ENCODE measurements around the gene NLRP12.
"Not testable (repeated sequence)": the region's sequence is repeated elsewhere in the genome, so short reads cannot be mapped to it uniquely, and the experiment has no call there.

Gene NLRP12

DNA sequence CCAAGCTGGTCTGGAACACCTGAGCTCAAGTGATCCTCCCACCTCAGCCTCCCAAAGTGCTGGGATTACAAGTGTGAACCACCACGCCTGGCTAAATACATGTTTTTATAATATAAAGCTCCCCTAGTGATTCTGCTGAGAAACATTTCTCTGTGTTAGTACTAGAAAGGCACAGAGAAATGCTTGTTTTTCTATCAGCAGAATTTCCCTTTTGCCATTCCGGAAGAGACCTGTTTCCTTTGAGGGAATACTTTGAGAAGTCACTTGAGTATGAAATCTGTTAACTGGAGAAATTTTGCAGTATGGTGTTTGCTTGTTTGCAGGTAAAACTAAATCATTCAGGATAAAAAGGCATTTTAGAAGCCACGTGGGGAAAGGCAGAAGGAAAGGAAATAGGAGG is 4.4 kb upstream of the NLRP12 start:
- DNase-seq (ENCODE audit: low read depth), result no peak

GRCh38 chr19:53826876-53827275 is 2.8 kb upstream of the NLRP12 start:
- DNase-seq (ENCODE audit: low read depth), result peak; percentile 51

GRCh38 chr19:53823380-53824120 is 564 bp downstream of the NLRP12 start:
- DNase-seq (ENCODE audit: low read depth), result no peak

- DNase-seq (ENCODE audit: low read depth), result no peak
Measured at GRCh38 chr19:53819861-53820260, 4.3 kb downstream of the NLRP12 start.

- DNase-seq (ENCODE audit: low read depth), result no peak
Measured at GRCh38 chr19:53818756-53819155, 5.4 kb downstream of the NLRP12 start.

DNA sequence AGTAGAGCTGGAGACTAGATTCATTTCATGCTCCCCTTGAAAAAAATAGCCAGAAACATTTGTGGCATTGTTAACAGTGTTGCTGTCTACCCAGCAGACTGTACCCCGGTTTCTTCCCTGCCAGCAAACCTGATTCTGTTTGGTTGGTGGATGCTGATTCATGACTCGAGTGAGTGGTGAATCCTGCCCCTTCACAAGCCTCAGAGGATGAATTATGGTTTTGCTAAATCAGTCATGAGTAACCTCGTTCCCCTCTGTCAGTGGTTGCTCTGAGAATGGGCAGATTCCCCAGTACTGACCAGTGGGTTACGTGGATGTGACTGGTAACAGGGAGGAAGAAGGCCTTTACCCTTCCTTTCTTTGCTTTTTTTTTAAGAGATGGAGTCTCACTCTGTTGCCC is 10.1 kb downstream of the NLRP12 start:
- DNase-seq (ENCODE audit: low read depth), result no peak

- DNase-seq (ENCODE audit: low read depth), result no peak
Measured at GRCh38 chr19:53812335-53812734, 11.8 kb downstream of the NLRP12 start.

DNA sequence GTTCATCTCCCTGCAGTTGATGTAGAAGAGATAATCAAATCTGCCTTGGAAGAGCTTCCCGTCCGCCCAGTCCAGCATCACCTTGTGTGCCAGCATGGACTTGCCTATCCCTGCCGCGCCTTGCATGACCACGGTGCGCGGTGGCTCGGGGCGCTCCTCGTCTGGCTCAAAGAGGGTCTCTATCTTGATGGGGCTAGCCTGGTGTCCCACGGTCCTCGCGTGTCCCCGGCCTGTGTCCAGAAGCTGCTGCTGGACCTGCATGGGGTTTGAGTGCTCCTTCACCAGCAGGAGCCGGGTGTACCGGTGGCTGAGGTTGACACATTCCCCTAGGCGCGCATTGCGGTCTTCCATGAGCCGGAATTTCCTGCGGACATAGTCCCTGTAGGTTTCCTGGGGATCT is 13.2 kb downstream of the NLRP12 start:
- DNase-seq (ENCODE audit: low read depth), result no peak

- DNase-seq (ENCODE audit: low read depth), result no peak
Measured at GRCh38 chr19:53810187-53810546, 13.9 kb downstream of the NLRP12 start.

- no peak for DNase-seq (ENCODE audit: low read depth)
Measured at GRCh38 chr19:53809518-53810186, 14.5 kb downstream of the NLRP12 start.

- peak; percentile 41 for DNase-seq (ENCODE audit: low read depth)
Measured at GRCh38 chr19:53808710-53809125, 15.4 kb downstream of the NLRP12 start.

GRCh38 chr19:53801257-53801656 is 22.9 kb downstream of the NLRP12 start:
- DNase-seq (ENCODE audit: low read depth), result no peak

- no peak for DNase-seq (ENCODE audit: low read depth)
Measured at GRCh38 chr19:53795019-53795418, 29.1 kb downstream of the NLRP12 start.

- peak; percentile 92 for DNase-seq (ENCODE audit: low read depth)
Measured at GRCh38 chr19:53792721-53793433, 31.2 kb downstream of the NLRP12 start.

GRCh38 chr19:53789708-53790678 is 34.1 kb downstream of the NLRP12 start:
- DNase-seq (ENCODE audit: low read depth), result no peak

DNA sequence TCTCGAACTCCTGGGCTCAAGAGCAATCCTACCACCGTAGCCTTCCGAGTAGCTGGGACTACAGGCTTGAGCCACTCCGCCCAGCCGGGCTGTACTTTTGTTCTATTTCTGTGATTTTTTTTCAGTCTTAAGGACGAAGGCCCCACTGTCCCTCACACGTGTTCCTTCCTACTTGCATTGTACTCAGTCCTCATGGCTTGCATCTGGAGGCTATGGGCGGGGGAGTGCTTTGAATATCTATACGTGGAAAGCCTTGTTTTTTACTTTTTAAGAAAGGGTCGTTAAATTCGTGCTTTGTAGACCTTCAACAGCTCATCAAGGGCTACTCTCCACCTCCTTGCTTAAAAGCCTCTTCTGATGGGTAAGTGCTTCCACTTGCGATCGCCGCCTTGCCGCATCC is 36.8 kb downstream of the NLRP12 start:
- no peak for DNase-seq (ENCODE audit: low read depth)

DNA sequence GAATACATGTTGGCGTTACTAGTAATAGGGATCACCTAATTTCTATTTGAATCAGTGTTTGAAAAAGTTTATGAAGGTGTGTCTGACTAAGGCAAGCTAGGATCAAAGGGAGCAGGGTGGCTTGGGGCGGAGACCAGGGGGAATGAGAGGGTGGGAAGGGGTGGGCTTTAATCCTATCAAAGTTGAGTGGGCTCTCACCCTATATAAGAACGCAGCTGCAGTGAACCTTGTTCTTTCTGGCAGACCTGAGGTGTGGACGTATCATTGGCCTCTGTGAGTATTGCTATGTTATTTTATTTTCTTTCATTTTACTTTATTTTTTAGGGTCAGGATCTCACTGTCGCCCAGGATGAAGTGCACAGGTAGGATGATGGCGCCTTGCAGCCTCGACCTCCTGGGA is 37.4 kb downstream of the NLRP12 start:
- no peak for DNase-seq (ENCODE audit: low read depth)

DNA sequence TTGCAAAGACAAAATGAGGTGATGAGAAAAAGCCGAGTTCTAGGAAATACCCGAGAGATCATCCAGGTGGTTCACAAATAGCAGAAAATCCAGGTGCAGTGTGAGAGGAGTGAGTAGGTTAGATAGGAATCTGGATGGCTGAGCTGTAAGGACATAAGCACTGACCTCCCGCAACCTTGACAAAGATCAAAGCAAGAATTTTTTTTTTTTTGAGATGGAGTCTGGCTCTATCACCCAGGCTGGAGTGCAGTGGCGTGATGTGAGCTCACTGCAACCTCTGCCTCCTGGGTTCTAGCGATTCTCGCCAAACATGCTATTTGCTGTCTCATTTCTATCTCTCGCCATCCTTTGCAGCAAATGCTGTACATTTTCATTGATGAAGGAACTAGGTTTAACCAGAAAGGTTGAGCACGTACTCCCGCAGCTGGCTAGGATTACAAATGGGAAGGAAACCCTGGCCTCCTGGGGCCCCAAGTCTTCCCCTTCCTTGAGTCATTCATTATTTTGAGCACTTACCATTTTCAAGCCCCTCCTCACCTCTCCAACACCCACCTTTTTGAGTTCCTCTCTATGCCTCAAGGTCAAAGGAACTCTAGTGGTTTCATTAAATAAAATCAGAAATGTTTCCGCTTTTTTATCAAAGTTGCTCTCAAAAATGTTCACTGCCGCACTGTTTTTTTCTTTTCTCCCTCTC is 38.8 kb downstream of the NLRP12 start:
- no peak for DNase-seq (ENCODE audit: low read depth)

DNA sequence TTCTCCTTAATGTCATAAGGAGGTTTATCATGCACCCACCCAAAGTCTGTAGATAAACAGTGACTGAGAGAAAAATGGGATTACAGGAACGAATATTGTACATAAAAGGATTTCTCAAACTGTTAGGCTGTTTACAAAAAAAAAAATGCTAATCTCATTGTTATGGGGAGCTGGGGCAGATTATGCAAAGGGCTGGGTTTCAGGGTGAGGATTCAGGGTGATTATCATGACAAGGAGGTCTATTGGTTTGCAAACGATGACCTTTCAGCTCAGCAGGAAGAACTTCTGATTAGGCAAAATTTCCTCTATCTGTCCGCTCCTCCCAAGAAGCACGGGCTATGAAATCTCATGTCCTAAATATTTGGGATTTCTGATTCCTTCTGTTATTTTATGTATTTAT is 41.4 kb downstream of the NLRP12 start:
- DNase-seq (ENCODE audit: low read depth), result no peak

GRCh38 chr19:53781332-53781731 is 42.8 kb downstream of the NLRP12 start:
- not testable (repeated sequence) for DNase-seq (ENCODE audit: low read depth)

DNA sequence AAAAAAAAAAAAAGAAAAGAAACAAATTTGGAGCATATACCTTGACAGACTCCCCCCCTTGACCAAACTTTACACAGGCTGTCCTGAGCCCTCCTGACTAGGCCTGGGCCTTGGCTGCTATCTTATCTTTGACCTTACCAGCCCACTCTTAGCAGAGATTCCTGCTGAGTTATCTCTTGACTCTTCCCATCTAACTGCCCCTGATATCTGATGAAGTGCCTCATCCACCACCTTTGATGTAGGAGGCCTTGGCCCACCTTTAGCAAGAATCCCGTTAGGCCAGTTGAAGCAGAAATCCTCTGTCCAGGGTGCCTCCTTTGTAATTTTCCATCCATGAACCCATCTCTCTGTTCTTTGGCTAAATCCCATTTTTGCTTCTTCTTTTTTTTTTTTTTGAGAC is 43.6 kb downstream of the NLRP12 start:
- no peak for DNase-seq (ENCODE audit: low read depth)

Measured in fibroblast of gingiva (primary cell).